ENCODE data around the gene ABCC1.
"Not testable (repeated sequence)": the region's sequence is repeated elsewhere in the genome, so short reads cannot be mapped to it uniquely, and the experiment has no call there.

DNA sequence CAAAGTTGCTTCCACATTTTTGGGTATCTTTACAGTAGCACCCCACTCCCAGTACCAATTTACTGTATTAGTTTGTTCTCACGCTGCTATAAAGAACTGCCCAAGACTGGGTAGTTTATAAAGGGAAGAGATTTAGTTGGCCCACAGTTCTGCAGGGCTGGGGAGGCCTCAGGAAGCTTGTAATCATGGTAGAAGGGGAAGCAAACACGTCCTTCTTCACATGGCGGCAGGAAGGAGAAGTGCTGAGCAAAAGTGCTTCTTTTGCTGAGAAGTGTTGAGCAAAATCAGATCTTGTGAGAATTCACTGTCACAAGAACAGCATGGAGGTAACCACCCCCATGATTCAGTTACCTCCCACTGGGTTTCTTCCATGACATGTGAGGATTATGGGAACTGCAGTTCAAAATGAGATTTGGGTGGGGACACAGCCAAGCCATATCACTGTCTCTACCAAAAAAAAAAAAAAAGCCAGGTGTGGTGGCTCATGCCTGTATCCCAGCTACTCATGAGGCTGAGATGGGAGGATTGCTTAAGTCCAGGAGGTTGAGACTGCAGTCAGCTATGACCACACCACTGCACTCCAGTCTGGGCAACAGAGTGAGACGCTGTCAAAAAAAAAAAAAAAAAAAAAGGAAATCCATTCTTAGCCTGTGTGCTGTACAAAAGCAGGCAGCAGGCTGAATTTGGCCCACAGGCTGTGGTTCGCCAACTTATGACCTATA, 32.9 kb downstream of the ABCC1 start:
- TF ChIP-seq, protein P1, sequence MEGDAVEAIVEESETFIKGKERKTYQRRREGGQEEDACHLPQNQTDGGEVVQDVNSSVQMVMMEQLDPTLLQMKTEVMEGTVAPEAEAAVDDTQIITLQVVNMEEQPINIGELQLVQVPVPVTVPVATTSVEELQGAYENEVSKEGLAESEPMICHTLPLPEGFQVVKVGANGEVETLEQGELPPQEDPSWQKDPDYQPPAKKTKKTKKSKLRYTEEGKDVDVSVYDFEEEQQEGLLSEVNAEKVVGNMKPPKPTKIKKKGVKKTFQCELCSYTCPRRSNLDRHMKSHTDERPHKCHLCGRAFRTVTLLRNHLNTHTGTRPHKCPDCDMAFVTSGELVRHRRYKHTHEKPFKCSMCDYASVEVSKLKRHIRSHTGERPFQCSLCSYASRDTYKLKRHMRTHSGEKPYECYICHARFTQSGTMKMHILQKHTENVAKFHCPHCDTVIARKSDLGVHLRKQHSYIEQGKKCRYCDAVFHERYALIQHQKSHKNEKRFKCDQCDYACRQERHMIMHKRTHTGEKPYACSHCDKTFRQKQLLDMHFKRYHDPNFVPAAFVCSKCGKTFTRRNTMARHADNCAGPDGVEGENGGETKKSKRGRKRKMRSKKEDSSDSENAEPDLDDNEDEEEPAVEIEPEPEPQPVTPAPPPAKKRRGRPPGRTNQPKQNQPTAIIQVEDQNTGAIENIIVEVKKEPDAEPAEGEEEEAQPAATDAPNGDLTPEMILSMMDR (conservative IDR thresholded peaks at IDR 0.05): not testable (repeated sequence)
- not testable (repeated sequence) for TF ChIP-seq ZFX (IDR thresholded peaks at IDR 0.05)
